CMK (cell line): Measurements from ENCODE around the gene DOCK1.

Experiments used
- DNase-seq: peaks from one replicate; pipeline ENCODE4 v3.0.0-alpha.2; 2010; ENCODE audit warnings: low read depth

Gene DOCK1

GRCh38 chr10:127314797-127315196, 409.6 kb downstream of the DOCK1 start:
- DNase-seq = no peak

GRCh38 chr10:127315888-127316287, 410.7 kb downstream of the DOCK1 start:
- no peak for DNase-seq

- DNase-seq = no peak
Measured at GRCh38 chr10:127318396-127318795, 413.2 kb downstream of the DOCK1 start.

- no peak for DNase-seq
Measured at GRCh38 chr10:127319271-127319670, 414.0 kb downstream of the DOCK1 start.

- no peak for DNase-seq
Measured at GRCh38 chr10:127319691-127320090, 414.5 kb downstream of the DOCK1 start.

- no peak for DNase-seq
Measured at GRCh38 chr10:127320176-127320575, 414.9 kb downstream of the DOCK1 start.

- no peak for DNase-seq
Measured at GRCh38 chr10:127322286-127322685, 417.1 kb downstream of the DOCK1 start.

- DNase-seq = no peak
Measured at GRCh38 chr10:127325506-127325905, 420.3 kb downstream of the DOCK1 start.

- no peak for DNase-seq
Measured at GRCh38 chr10:127326883-127327282, 421.7 kb downstream of the DOCK1 start.

GRCh38 chr10:127331696-127332095, 426.5 kb downstream of the DOCK1 start:
- DNase-seq = no peak

GRCh38 chr10:127332631-127333030, 427.4 kb downstream of the DOCK1 start:
- no peak for DNase-seq

GRCh38 chr10:127337801-127338200, 432.6 kb downstream of the DOCK1 start:
- no peak for DNase-seq

GRCh38 chr10:127338399-127339110, 433.3 kb downstream of the DOCK1 start:
- DNase-seq = no peak

- no peak for DNase-seq
Measured at GRCh38 chr10:127343821-127344220, 438.6 kb downstream of the DOCK1 start.

- no peak for DNase-seq
Measured at GRCh38 chr10:127344346-127344745, 439.1 kb downstream of the DOCK1 start.

GRCh38 chr10:127345231-127345965, 440.2 kb downstream of the DOCK1 start:
- no peak for DNase-seq

GRCh38 chr10:127346604-127347003, 441.4 kb downstream of the DOCK1 start:
- DNase-seq = no peak

GRCh38 chr10:127347202-127347959, 442.2 kb downstream of the DOCK1 start:
- DNase-seq = no peak

GRCh38 chr10:127349737-127350136, 444.5 kb downstream of the DOCK1 start:
- no peak for DNase-seq

- no peak for DNase-seq
Measured at GRCh38 chr10:127351542-127351941, 446.3 kb downstream of the DOCK1 start.

- DNase-seq = no peak
Measured at GRCh38 chr10:127353544-127353943, 448.3 kb downstream of the DOCK1 start.

GRCh38 chr10:127354255-127354654, 449.0 kb downstream of the DOCK1 start:
- DNase-seq = no peak

GRCh38 chr10:127354992-127355391, 449.8 kb downstream of the DOCK1 start:
- DNase-seq = no peak
